Stimulated activated CD8-positive, alpha-beta memory T cell treated with anti-CD3 and anti-CD28 coated beads, Interleukin-7, amount 100 ng/mL, for 4 hours (primary cell): ENCODE results near the gene CAV3.

Experiments
- DNase-seq, 2 donors: peaks; one replicate each; pipeline ENCODE4 v3.0.0-alpha.2; 2020; ENCODE audit warnings: low read depth in 2 of 2

CAV3 gene

DNA sequence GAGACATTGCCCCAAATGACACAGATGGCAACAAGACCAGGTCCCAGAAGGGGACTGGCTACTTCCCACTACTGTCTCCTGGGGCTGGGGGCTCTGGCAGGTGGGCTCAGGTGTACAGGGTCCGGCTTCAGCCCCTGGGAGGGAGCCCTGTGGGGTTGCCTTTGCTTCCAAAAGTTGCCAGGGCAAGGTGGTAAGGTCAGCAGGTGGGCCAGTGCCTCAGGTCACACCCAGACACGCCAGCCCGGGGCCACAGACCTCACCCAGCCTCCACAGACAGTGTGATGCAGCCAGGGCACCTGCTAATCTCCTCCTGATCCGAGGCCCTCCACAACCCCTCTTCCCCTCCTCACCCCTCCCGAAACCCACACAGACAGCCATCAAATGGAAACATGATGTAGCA, 28.3 kb downstream of the CAV3 start:
- no peak for DNase-seq

- DNase-seq, result no peak
Measured at GRCh38 chr3:8762607-8763377, 29.2 kb downstream of the CAV3 start.

- DNase-seq, result no peak
Measured at GRCh38 chr3:8764528-8764927, 30.9 kb downstream of the CAV3 start.

DNA sequence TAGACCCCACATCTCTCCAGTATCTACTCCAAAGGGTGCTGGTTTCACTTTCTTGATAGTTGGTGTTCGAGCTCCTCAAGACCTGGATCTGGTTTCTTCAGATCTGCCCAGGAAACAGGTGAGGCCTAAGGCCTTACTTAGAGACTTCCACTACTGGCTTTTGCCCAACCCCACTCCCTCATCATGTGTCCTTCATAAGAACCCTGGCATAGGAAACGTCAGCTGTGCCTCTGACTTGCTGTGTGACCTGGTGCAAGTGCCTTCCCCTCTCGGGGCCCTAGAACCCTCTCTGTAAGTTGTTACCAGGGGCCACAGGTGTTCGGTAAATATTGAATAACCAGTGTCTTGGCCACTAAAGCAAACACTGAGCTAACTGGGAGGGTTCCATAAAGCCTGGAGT, 31.9 kb downstream of the CAV3 start:
- DNase-seq, result no peak

- DNase-seq, result no peak
Measured at GRCh38 chr3:8766148-8766547, 32.5 kb downstream of the CAV3 start.

GRCh38 chr3:8767256-8767666, 33.7 kb downstream of the CAV3 start:
- DNase-seq, result no peak

DNA sequence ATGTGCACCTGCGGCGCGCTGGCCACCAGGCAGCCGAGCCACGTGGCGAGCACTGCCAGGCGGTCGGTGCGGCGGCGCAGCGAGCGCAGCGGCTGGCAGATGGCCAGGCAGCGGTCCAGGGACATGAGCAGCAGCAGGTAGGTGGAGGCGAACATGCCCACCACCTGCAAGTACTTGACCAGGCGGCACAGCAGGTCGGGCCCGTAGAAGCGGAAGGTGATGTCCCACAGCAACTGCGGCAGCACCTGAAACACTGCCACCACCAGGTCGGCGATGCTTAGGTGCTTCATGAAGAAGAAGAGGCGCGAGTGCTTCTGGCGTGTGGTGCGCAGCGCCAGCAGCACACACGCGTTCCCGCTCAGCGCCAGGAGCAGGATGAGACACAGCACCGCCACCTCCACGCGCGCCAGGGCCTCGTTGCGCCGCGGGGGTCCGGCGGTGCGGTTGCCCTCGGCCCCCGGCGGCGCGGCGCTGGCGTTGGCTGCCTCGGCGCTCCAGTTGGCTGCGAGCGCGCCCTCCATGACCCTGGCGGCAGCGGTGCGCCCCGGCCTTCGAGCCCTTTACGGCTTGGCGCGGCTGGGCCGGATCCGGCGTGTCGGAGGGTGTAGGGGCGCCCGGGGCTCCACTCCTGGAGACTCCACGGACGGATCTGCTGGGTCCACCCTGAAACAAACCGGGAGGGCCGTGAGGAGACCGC, 34.2 kb downstream of the CAV3 start:
- DNase-seq, result no peak

GRCh38 chr3:8768364-8769087, 34.9 kb downstream of the CAV3 start:
- DNase-seq, result no peak

DNA sequence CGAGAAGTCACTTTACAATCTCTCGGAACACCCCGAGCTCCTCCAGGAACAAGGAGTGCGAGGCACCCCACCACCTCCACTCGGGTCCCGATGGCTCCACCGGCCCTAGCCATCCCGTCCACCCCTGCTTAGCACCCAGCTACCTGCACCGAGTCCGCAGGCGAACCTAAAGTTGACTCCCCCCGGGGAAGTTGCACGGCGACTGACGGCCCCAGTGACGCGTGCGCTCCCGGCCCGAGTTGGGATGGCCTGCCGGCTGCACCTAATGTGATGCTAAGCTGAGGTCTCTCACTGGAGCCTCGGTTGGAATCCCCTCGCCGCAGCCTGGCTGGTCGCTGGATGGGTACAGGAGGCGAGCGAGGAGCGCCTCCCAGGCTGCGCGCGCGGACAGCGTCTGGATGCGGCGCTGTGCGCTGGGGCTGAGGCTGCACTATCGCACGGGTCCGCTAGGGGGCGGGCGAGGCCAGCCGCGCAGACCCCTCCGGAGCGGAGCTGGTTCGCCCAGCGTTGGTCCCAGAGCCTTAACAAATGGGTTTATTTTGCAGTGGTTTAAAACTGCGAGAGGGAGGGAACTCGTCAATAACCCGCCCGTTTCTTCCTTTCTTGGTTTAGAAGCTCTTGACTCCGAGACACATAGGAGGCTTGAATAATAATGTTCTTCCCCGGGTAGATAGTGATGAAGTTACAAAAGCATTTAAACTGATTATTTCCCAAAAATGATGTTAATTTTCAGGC, 35.7 kb downstream of the CAV3 start, which contains the start of gene OXTR:
Gene OXTR (minus strand): TSS at position 526 of the 735 bp plus-strand sequence. CDS start 1,426 bp downstream, outside the sequence.
- DNase-seq, result peak in 1 of 2 donors; percentile 14

DNA sequence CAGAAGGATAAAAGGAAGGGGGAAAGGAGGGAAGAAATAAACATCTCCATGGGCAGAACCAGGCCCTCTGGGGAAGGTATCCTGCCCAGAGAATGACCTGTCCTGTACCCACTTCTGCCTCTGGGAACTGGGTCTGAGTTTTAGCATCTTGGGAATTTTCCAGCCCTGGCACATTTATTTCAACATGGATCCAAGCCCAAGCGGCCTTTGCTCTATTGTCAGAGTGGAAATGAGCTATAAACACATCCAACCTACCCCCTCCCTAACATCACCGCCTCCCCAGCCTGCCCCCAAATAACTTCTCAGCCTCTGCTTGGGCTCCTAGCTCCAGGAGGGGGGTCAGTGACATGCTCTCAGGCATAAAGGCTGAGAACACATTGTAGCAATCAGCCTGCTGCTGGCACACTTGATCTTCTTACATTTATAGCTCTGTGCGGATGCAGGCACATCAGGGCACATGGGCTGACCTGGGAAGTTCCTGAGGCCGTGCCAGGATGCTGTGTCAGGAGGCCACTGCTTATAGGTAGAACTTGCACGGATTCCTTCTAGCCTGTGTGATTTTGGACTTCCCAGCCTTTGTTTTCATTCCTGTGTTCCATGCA, 40.4 kb downstream of the CAV3 start:
- DNase-seq, result no peak

DNA sequence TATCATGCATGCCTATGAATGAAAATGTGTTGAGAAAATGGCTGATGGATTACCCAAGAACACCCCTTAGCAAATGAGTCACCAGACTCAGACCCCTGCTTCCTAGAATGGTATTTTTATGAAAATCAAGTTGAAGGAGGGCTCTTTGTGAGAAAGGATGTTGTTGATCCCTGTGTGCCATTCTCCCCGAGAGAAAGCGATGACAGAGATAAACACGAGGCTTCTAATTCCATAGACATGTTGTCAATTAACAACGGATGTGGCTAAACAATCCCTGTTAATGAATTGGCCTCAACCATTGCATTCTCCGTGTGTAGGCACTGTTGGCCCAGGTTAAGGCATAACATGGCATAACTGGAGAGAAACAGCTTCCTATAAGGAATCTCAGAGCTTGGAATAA, 41.6 kb downstream of the CAV3 start:
- DNase-seq, result no peak

DNA sequence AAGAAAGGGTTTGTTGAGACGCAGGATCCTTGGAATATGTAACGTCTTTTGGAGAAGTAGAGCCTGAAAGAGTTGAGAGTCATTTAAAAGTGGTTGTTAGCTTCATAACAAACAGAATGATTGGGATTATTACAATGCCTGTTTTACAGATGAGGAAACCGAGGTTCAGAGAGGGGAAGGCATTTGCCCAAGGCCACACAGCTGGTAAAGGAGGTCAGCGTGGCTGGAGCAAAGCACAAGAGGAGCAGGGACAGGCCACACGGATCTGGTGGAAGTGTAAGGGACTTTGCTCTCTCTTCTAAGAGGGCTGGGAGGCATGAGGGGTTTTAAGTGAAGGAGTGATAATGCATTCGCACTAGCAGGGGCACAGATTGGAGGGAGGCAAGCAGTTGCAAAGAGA, 42.0 kb downstream of the CAV3 start:
- DNase-seq, result no peak

DNA sequence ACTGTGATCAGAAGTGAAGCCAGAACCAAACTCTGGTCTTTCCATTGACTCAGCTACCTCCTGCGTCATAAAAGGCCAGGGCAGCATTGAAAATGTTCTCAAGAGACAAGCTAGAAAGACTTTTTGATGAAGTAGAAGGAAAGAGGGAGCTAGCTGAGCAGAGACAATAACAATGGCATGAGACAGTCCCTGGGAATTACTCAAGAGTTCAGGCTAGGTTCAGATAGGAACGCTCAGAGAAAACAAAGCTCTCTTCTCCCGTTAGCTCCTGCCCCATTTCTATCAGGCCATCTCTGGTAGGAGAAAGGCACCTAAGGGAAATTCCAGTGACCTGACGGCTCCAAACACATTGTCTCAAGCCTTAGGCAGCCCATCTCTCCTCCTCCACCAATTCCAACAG, 42.8 kb downstream of the CAV3 start:
- no peak for DNase-seq

- DNase-seq, result no peak
Measured at GRCh38 chr3:8777201-8777977, 43.8 kb downstream of the CAV3 start.

DNA sequence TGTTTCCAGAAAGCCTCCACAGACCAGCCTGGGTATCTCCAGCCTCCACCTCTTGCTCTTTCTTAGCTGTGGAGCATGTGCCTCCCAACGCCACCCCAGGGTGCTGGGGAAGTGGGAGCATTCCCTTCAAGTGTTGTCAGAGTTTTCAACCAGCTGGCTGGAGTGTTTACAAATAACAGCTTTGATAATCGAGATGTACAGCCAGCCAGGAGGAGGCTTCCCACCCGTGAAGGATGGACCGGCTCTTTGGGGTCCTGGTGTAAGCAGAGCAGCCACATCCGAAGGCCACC, 44.3 kb downstream of the CAV3 start:
- DNase-seq, result no peak

DNA sequence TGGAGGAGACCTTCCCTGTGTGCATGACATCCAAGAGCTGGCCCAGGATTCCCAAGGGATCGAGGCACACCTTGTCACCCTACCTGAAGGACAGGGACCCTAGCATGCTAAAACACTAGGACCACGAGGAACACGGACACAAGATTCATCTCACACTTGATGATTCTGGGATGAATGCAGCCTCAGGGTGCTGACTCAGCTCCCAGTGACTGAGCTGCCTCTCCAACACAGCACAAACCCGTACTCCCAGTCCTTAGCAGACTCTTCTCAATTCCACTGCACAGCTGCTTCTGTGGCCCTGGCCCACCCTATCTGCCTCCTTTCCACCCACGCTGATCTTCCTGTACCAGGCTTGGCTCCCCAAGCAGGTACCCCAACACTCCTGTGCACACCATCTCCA, 44.9 kb downstream of the CAV3 start:
- DNase-seq, result no peak

DNA sequence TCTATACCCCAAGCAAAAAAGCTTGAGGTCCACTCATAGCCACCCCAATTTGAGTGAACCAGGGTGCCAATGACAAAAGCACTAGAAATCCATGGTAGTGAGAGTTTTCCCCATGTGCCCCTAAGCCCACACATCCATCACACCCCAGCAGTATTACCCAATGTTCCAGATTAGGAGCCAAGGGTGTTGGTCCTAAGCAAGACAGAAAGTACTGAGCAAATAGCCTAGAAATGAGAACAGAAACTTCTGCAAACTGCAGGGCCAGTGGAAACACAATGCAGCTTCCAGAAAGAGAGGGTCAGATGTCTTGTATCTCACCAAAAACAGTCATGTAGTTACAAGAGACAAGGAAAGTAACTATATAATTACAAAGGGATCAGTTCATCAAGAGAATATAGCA, 46.7 kb downstream of the CAV3 start:
- no peak for DNase-seq

GRCh38 chr3:8784676-8785435, 51.3 kb downstream of the CAV3 start:
- DNase-seq, result no peak

DNA sequence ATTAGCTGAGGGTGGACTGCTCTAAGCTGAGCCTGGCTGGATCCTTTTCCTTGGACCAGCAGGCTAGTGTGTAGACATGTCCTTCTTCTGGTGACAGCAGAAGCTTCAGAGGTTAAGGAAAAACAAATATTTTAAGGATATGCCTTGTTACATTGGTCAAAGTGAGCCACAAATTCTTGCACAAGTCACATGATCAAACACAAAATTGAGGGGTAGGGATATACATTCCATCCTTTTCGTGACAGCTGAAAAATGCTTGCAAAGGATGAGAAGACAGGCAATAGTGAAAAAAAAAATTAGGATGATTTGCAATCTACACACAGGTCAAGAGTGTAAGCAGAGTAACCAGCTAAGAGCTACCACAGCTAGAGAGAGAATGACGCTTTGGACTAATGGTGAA, 56.9 kb downstream of the CAV3 start:
- DNase-seq, result no peak

DNA sequence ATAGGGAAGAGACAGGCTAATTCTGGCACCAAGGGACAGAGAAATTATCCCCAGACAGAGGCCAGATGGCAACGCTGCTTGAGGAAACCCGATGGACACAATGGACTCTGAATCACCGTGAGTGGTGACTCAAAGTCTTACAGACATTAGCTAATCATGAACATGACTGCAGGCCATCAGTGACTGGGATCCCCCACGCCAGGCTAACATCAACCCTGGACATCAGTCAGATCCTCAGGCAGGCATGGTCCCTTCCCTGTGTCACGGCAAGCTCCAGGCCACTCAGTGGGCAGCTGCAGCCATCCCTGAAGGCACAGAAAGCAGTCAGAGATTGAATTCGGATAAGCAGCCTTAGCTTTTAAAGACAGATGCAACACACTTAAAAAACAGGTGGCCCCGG, 59.6 kb downstream of the CAV3 start:
- no peak for DNase-seq
